SHP77 treated with DMSO at 0.1 percent for 48 hours (cell line): ENCODE measurements around the gene ADAMTS2.
"Not testable (repeated sequence)": the region's sequence is repeated elsewhere in the genome, so short reads cannot be mapped to it uniquely, and the experiment has no call there.

Source experiments
- DNase-seq: peaks from one replicate; lab custom pipeline; 2025; lab: John Stamatoyannopoulos, UW

The ADAMTS2 gene

GRCh38 chr5:179296150-179296821, 49.0 kb downstream of the ADAMTS2 start:
- no peak for DNase-seq

GRCh38 chr5:179295778-179296149, 49.5 kb downstream of the ADAMTS2 start:
- no peak for DNase-seq

GRCh38 chr5:179294891-179295777, 50.1 kb downstream of the ADAMTS2 start:
- DNase-seq: no peak

- DNase-seq: no peak
Measured at GRCh38 chr5:179294131-179294780, 51.0 kb downstream of the ADAMTS2 start.

- DNase-seq: no peak
Measured at GRCh38 chr5:179292681-179293635, 52.3 kb downstream of the ADAMTS2 start.

- no peak for DNase-seq
Measured at GRCh38 chr5:179292202-179292601, 53.1 kb downstream of the ADAMTS2 start.

GRCh38 chr5:179290681-179291540, 54.4 kb downstream of the ADAMTS2 start:
- DNase-seq: no peak

GRCh38 chr5:179289756-179290385, 55.4 kb downstream of the ADAMTS2 start:
- DNase-seq: no peak

- no peak for DNase-seq
Measured at GRCh38 chr5:179288809-179289185, 56.5 kb downstream of the ADAMTS2 start.

GRCh38 chr5:179288101-179288808, 57.0 kb downstream of the ADAMTS2 start:
- DNase-seq: no peak

GRCh38 chr5:179287631-179288030, 57.6 kb downstream of the ADAMTS2 start:
- no peak for DNase-seq

- DNase-seq: no peak
Measured at GRCh38 chr5:179287071-179287470, 58.2 kb downstream of the ADAMTS2 start.

GRCh38 chr5:179285776-179286162, 59.5 kb downstream of the ADAMTS2 start:
- not testable (repeated sequence) for DNase-seq

- no peak for DNase-seq
Measured at GRCh38 chr5:179284751-179285631, 60.3 kb downstream of the ADAMTS2 start.

- not testable (repeated sequence) for DNase-seq
Measured at GRCh38 chr5:179283908-179284307, 61.4 kb downstream of the ADAMTS2 start.

- DNase-seq: no peak
Measured at GRCh38 chr5:179281694-179282093, 63.6 kb downstream of the ADAMTS2 start.

- no peak for DNase-seq
Measured at GRCh38 chr5:179280095-179280490, 65.2 kb downstream of the ADAMTS2 start.

GRCh38 chr5:179279347-179280094, 65.7 kb downstream of the ADAMTS2 start:
- DNase-seq: no peak
